AG04449 (cell line): ENCODE results near the gene SEL1L2.

Experiments used
- CTCF ChIA-PET: fragments of 350-600 bp; formaldehyde crosslinking; extraction: SDS; loops from one replicate; lab custom pipeline; 2021; ENCODE audit warnings: antibody characterized with exemption; lab: Yijun Ruan, JAX
- POLR2A ChIA-PET: fragments of 400-600, 350-600 bp; formaldehyde crosslinking; extraction: SDS; loops from one replicate; lab custom pipeline; 2020; ENCODE audit warnings: antibody characterized with exemption, inconsistent platforms; lab: Yijun Ruan, JAX
- DNase-seq: peaks from one replicate; pipeline ENCODE4 v3.0.0-alpha.2; 2010; ENCODE audit warnings: low read depth, low spot score
- H3K4me3 ChIP-seq: 2 replicates; pipeline ENCODE4 v1.5.1; 2011; ENCODE audit warnings: low read depth, mild to moderate bottlenecking, control low read depth, low read length
- CTCF ChIP-seq: IDR thresholded peaks from one replicate; pipeline ENCODE4 v1.5.1; 2011; ENCODE audit warnings: mild to moderate bottlenecking, moderate library complexity, low read length, control low read depth, inconsistent platforms; ENCODE audit not compliant: insufficient read depth; ENCODE audit errors: missing control alignments

The SEL1L2 gene

GRCh38 chr20:13858871-13859270, 131.5 kb downstream of the SEL1L2 start:
- CTCF ChIA-PET: no interaction called here
- no peak for TF ChIP-seq CTCF
- POLR2A ChIA-PET: no interaction called here
- H3K4me3 ChIP-seq: no peak overlapping the region
- no peak for DNase-seq

GRCh38 chr20:13858439-13858838, 132.0 kb downstream of the SEL1L2 start:
- DNase-seq: no peak
- H3K4me3 ChIP-seq: no peak overlapping the region
- ChIA-PET POLR2A (no interaction called here), CTCF (no interaction called here)
- no peak for TF ChIP-seq CTCF

GRCh38 chr20:13857961-13858360, 132.5 kb downstream of the SEL1L2 start:
- no peak for TF ChIP-seq CTCF
- CTCF ChIA-PET: interaction anchor here (1.5 kb wide), 1 partner anchor 17 kb away, joined by 4 read pairs; no protein-coding TSS in a partner anchor
- no peak for DNase-seq
- no peak overlapping the region for H3K4me3 ChIP-seq
- POLR2A ChIA-PET: no interaction called here

GRCh38 chr20:13857304-13857703, 133.1 kb downstream of the SEL1L2 start:
- no peak for TF ChIP-seq CTCF
- POLR2A ChIA-PET: no interaction called here
- H3K4me3 ChIP-seq: no peak overlapping the region
- DNase-seq: no peak
- CTCF ChIA-PET: interaction anchor here (1.5 kb wide), 1 partner anchor 16 kb away, joined by 4 read pairs; no protein-coding TSS in a partner anchor

- no peak for DNase-seq
- ChIA-PET POLR2A (no interaction called here), CTCF (no interaction called here)
- TF ChIP-seq CTCF: no peak
- no peak overlapping the region for H3K4me3 ChIP-seq
These were observed 134.1 kb downstream of the SEL1L2 start for GRCh38 chr20:13856354-13856753.

- no peak for TF ChIP-seq CTCF
- POLR2A ChIA-PET: no interaction called here
- CTCF ChIA-PET: no interaction called here
- H3K4me3 ChIP-seq: no peak overlapping the region
- DNase-seq: no peak
These were observed 134.8 kb downstream of the SEL1L2 start for GRCh38 chr20:13855613-13856012.
